ENCODE results near the gene ELOVL2.
"Not testable (repeated sequence)": the region's sequence is repeated elsewhere in the genome, so short reads cannot be mapped to it uniquely, and the experiment has no call there.

ELOVL2 gene

GRCh38 chr6:11018225-11018624 lies 25.9 kb downstream of the ELOVL2 start:
- DNase-seq, result no peak

GRCh38 chr6:11017090-11017489 lies 27.0 kb downstream of the ELOVL2 start:
- DNase-seq, result no peak

GRCh38 chr6:11016452-11016851 lies 27.7 kb downstream of the ELOVL2 start:
- DNase-seq, result no peak

- DNase-seq, result no peak
These were observed 29.0 kb downstream of the ELOVL2 start for GRCh38 chr6:11015102-11015501.

- DNase-seq, result no peak
These were observed 30.4 kb downstream of the ELOVL2 start for GRCh38 chr6:11013721-11014070.

GRCh38 chr6:11012976-11013720 lies 31.0 kb downstream of the ELOVL2 start:
- no peak for DNase-seq

GRCh38 chr6:11012295-11012754 lies 31.8 kb downstream of the ELOVL2 start:
- no peak for DNase-seq

GRCh38 chr6:11011787-11012234 lies 32.3 kb downstream of the ELOVL2 start:
- no peak for DNase-seq

GRCh38 chr6:11009353-11009752 lies 34.8 kb downstream of the ELOVL2 start:
- DNase-seq, result peak; percentile 49 to 84

- DNase-seq, result no peak
These were observed 35.3 kb downstream of the ELOVL2 start for GRCh38 chr6:11008821-11009220.

- DNase-seq, result peak; percentile 13 to 70
These were observed 36.1 kb downstream of the ELOVL2 start for GRCh38 chr6:11007715-11008608.

GRCh38 chr6:11006061-11006460 lies 38.0 kb downstream of the ELOVL2 start:
- DNase-seq, result no peak

- DNase-seq, result not testable (repeated sequence)
These were observed 40.8 kb downstream of the ELOVL2 start for GRCh38 chr6:11003297-11003696.

GRCh38 chr6:11002176-11002575 lies 41.9 kb downstream of the ELOVL2 start:
- no peak for DNase-seq

GRCh38 chr6:10999994-11000393 lies 44.1 kb downstream of the ELOVL2 start:
- no peak for DNase-seq

GRCh38 chr6:10995114-10995707 lies 48.9 kb downstream of the ELOVL2 start:
- DNase-seq, result no peak

- DNase-seq, result no peak
These were observed 50.2 kb downstream of the ELOVL2 start for GRCh38 chr6:10993896-10994295.

GRCh38 chr6:10991115-10991514 lies 53.0 kb downstream of the ELOVL2 start:
- no peak for DNase-seq

- no peak for DNase-seq
These were observed 54.5 kb downstream of the ELOVL2 start for GRCh38 chr6:10989587-10989986.

GRCh38 chr6:10984959-10985358 lies 59.1 kb downstream of the ELOVL2 start:
- not testable (repeated sequence) for DNase-seq

GRCh38 chr6:10981409-10981808 lies 62.7 kb downstream of the ELOVL2 start:
- DNase-seq, result no peak

- no peak for DNase-seq
These were observed 64.5 kb downstream of the ELOVL2 start for GRCh38 chr6:10979603-10980002.

GRCh38 chr6:10977231-10977968 lies 66.7 kb downstream of the ELOVL2 start:
- no peak for DNase-seq
